ENCODE results near the gene CNOT4. TPM values are rescaled to one million over a fixed set of nuclear protein-coding genes. Genes with fewer than 3 reads are reported as not detected.
A peak's percentile ranks its signal among the peaks of the same experiment; 100 is the strongest.
"Not testable (repeated sequence)": the region's sequence is repeated elsewhere in the genome, so short reads cannot be mapped to it uniquely, and the experiment has no call there.

CNOT4 gene
- polyA plus RNA-seq, 4 donors: 28.8 to 41.4 (median 36.0) TPM

DNA sequence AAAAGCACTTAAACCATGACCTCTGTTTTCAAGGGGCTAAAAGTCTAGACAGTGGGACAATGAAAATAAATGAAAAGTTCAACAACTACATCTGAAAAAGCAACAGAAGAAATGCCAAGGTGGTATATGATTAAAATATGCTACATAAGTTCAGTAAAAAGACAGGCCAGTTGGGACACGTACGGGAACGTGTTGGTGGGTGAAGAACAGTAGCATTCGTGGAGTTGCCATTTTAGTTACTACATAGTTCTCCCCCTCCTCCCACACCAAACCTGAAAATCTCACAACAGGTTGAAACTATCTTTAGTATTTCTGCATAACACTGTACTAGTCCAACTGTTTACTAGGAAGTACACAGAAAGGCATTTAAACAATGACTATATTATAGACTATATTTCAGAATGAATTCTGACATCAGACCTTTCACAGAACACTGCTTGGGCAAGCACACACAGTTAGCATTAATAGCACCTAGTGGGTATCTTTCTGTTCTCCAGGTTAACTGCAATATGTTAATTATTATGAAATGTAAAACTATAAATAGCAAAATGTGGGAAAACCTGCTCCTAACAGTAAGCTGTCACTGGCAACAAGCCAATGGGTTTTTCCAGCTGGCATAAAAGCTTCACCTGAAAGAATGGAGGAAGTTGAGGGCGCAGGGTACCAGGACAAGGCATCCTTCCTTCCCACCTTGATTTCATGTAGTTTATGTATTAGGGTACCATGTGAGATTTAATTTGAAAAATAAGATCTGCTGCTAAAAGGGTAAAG, 141.3 kb downstream of the CNOT4 start:
- DNase-seq (ENCODE audit: low read depth in 4 of 4, low spot score in 3 of 4): no peak

DNA sequence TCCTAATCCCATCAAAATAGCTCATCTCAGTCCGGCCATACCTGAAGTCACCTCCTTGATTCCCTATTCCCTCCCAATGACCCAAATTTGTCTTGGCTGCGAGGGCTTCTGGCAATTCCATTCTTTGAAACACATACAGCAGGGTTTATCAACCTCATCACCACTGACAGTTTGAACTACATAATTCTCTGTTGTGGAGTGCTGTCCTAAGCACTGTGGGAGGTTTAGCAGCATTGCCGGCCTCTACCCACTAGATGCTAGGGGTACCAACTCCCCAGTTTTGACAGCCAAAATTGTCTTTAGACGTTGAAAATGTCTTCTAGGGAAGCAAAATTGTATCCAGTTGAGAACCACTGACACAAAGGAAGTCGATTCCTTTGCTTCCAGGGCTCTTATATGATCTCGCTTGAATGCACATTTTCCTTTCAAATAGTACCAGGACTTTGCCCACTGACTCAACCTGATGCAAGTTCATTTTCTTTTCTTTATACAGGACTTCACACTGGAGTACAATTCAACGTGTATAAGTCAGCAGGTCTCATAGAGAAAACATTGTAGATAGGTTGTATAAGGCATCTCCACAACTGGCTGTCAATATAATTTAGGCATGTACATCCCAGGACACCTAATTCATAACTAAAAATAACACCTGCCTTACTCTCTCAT, 142.9 kb downstream of the CNOT4 start:
- no peak for DNase-seq (ENCODE audit: low read depth in 4 of 4, low spot score in 3 of 4)

DNA sequence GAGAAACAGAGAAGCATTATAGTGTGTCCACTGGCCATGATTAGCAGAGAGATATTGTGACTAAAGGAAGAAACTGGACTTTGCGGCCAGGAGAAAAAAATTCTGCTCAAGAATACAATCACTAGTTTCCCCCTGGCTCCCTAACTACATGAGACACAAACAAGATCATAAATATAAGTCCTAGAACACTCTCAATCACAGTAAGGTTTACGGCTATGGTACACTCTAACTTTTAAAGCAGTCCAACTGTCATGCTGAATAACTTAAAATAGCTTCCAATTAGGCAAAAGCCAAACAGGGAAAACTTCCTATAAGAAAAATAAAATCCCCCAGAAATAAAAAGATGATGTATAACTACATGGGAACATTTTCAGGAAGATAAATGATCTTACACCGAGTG, 144.2 kb downstream of the CNOT4 start:
- DNase-seq (ENCODE audit: low read depth in 4 of 4, low spot score in 3 of 4): peak in 1 of 4 donors; percentile 14

DNA sequence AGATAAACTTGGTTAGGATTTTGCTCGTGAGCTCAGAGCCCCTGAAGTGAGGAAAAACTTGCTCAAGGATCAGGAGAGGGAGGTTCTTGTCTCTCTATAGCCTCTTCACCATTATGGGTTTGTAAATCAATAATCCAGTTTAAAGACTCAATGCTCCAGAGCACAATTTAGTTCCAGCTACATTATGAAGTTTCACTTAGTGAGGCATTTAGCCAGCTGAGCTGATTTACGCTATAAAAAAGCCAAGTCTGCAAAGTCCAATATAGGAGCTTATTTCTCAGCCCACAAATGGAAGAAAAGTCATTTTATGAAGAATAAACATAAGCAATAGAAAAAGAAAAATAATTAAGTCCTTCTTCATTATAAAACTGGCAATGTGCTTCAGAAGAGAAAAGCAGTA, 145.7 kb downstream of the CNOT4 start:
- DNase-seq (ENCODE audit: low read depth in 4 of 4, low spot score in 3 of 4): no peak

DNA sequence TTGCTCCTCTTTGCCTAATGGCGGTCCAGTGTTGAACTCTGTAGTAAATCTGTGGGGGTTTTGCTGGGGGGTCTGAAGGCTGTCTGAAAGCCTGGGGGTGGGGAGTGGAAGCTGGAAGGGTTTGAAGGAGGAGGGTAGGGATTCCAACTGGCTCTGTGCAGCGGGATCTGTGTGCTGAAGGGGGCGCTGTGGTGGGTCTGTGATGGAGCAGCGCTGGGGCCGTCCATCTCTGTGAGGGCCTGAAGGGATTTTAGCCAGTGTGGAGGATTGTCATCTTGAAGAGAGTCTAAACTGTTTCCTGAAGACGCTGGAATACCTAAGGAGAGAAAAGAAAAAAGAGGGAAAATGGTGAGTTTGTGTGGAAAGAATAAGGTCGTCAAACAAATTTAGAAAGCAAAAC, 147.0 kb downstream of the CNOT4 start:
- DNase-seq (ENCODE audit: low read depth in 4 of 4, low spot score in 3 of 4): no peak

DNA sequence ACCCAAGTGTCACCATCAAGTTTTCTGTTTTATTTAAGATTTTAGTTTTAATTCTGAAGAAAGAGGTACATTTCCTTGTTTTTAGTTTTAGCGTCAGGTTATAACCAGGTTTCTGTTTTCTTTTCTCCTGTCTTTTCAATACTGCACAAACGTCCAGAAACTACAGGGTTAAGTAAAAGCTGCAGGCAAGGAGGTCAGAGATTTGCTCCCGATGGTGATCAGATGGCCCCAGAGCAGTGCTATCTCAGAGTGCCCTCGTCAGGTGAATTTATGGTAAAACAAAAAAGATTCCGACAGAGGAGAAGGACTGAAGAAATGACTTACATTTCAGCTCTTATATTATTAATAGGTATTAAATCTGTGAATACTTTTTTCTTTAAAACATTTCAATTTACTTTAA, 148.1 kb downstream of the CNOT4 start:
- DNase-seq (ENCODE audit: low read depth in 4 of 4, low spot score in 3 of 4): no peak

DNA sequence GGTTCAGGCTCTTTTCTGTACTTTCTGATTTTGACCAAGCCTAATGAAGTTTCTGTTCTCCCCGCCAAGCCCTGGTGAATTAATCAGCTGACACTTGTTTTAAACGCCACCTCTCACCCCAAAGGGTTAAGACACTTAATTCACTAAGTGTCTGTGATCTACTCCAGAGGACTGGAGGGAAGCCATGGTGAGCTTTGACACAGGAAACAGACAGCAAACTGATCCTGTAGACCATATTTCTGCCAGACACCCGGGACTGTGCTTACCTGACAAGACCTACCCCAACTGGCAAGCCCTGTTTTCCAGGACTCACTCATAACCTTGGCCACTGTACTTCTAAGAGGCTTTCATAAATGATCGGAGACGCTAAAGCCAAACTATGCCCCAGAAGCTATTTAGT, 150.3 kb downstream of the CNOT4 start:
- no peak for DNase-seq (ENCODE audit: low read depth in 4 of 4, low spot score in 3 of 4)

DNA sequence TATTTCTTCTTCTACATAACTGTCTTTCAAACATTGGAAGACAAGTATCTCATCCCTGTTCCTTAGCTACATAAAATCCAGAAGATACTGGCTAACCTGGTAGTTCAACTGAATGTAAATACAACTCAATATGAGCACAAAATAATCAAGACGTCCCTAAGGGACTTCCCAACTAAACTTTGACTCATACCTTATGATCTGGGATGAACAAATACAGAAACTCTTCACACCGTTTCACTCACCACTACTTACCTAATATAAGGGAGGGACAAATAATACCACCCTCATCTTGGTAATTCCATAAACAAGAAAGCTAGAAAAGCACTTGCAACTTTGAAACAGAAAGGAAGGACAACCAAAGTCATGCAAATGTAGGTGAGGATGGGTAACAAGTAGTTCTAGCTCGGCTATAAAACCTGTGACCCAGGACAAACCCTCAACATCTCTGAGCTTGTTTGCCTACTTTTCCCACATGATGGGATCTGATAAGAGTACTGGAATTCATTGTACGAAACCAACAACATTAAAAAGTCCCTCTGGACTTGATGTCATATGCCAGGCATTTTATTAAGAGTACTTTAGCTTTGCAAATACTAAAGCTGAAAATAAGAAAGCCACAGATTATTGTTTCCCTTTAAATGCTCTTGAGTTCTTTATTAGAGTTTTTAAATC, 154.4 kb downstream of the CNOT4 start:
- no peak for DNase-seq (ENCODE audit: low read depth in 4 of 4, low spot score in 3 of 4)

DNA sequence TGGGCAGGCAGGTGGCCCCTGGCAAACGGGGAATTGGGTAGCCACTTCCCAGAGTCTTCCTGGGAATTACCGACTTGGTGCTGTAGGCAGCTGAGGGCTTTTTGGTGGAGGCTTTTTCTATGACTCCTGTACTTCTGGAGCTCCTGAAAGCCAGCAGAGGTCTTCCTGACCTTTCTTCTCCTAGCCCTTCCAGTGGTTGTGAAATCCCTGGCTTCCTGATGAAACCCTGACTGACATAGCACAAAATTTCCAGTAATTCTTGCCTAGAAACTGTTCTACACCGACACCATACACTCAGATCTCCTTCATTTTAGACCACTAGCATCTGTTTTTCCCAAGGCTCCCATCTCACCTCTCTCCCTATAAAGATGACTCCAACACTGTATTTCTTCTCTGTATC, 156.1 kb downstream of the CNOT4 start:
- DNase-seq (ENCODE audit: low read depth in 4 of 4, low spot score in 3 of 4): no peak

DNA sequence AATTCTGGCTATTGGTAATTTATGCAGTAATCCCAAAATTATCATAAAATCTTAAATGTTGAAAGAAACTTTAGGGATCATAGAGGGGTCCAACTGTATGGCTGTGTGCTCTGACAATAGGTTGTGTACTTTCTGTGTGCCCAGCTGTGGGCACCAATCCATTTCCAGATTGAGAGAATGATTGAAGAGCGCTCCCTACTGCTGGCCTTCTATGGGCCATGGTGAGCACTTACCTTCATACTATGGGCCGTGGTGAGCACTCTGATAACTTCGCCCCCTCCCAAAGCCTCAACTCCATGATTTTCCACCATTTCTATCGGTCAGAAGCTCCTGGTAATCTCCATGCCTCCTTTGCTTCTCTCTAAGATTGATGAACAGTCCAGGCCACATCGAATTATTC, 157.6 kb downstream of the CNOT4 start:
- DNase-seq (ENCODE audit: low read depth in 4 of 4, low spot score in 3 of 4): no peak

DNA sequence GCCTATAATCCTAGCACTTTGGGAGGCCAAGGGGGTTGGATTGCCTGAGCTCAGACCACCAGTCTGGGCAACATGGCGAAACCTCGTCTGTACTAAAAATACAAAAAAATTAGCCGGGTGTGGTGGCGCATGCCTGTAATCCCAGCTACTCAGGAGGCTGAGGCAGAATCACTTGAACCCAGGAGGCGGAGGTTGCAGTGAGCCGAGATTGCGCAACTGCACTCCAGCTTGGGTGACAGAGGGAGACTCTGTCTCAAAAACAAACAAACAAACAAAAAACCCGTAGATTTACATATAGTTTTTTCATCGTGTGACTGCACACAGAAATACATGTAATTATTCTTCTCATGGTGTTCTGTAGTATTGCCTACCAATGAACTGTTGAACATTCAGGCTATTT, 158.8 kb downstream of the CNOT4 start:
- not testable (repeated sequence) for DNase-seq (ENCODE audit: low read depth in 4 of 4, low spot score in 3 of 4)

DNA sequence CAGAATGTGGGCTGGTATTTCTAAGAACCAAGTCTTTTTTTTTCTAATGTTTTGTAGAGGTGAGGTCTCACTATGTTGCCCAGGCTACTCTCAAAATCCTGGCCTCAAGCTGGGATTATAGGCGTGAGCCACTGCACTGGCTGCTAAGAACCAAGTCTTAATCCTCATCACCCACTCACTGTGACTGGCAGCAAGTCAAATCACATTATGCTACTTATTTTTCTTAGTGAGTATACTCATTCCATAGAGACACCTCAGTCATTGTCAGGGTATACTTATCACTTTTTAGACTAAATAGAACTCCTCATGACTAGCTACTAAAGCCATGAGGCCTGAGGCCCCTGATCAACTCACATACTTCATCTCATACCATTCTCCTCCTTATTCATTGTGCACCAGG, 160.2 kb downstream of the CNOT4 start:
- no peak for DNase-seq (ENCODE audit: low read depth in 4 of 4, low spot score in 3 of 4)

DNA sequence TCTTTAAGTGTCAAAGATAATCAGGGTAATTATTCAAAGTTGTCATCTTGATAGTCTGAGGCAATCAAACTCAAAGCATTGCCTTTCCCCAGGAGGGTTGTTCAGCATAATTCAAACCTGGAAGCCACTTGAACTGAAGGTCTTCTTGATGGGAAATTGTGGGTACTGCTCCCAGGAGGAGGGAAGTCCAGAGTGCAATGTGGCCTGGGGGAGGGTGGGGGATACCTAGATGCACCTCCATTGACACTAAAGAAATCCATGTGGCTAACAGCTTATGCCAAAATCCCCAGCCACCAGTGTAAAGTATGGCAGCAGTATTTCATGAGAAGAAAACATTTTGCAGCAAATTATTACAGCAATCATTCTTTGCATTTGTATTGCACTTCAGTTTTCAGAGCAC, 161.4 kb downstream of the CNOT4 start:
- no peak for DNase-seq (ENCODE audit: low read depth in 4 of 4, low spot score in 3 of 4)

DNA sequence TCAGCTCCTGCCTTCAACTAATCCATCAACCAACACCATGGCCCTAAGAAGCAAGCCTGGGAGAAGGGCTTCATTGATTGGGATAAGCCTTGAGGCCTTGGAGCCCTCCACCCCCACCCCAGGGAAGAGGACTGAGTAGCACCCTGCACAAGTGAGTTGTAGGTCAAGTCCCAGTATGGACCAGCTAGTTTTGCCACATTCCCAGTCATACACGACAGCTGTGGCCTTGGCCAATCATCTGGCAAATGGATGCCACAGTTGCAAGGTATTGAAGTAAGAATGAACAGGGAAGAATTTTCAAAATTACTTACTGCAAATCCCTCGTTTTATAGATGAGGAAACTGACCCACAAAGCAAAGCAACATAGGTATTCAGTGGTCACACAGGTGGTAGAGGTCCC, 166.5 kb downstream of the CNOT4 start:
- no peak for DNase-seq (ENCODE audit: low read depth in 4 of 4, low spot score in 3 of 4)

DNA sequence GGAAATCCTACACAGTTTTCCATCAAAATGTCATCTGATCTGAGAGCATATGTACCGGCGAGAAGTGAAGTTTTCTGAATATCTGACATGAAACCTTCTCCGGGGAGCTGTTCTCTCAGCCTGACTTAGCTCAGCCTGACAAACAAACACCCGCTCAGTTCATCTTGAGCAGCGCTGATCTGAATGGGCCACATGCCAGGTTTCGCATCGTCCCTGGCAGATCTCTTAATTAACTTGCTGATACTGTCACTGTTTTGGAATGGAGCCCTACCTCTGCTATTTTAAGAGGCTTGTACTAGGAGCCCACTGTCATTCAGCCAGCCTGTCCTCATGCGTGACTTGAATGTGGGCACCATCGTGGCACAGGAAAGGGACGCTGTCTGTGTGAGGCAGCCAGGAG, 167.0 kb downstream of the CNOT4 start:
- DNase-seq (ENCODE audit: low read depth in 4 of 4, low spot score in 3 of 4): no peak

DNA sequence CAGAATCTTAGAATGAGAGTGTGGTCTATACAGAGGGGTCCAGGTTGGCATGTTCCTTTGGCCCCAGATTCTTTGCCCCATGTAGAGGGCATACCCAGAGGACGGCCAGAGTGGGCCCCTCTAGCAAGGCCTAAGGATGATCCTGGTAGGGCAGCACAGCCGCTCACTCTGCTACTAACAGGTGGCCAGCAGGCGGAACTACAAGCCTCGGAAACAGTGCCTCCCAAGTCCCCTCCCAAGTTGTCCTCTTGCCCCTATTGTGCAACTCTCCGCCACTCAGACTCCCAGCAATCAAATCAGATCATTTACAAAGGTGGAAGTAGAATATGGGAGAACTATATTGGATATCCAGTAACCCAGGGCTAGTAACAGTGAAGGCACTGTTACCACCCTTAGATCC, 168.9 kb downstream of the CNOT4 start:
- no peak for DNase-seq (ENCODE audit: low read depth in 4 of 4, low spot score in 3 of 4)

DNA sequence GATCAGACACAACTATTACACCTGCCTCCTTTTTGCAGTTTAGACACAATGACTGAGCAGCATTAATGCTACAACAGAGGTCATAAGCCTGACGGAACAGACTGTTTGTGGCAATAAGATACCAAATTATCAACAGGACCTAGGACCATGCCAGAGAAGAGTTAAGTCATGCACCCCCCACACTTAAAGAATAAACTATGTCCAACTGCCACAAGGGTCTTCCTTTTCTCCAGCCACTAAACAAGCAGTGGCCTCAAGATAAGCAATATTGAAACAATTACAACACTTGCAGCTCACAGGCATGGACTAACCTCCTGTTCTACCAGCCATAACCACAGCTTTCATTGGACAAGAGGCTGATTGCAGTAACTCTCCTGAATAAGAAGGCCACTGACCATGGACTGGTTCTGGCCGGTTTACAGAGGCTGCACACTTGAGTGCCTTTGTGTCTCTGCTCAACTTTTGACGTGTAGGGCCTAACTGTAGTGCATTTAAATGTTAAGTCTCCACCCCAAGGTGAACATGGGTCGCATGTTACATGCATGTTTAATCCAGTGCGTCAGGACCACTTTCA, 171.8 kb downstream of the CNOT4 start:
- DNase-seq (ENCODE audit: low read depth in 4 of 4, low spot score in 3 of 4): no peak

DNA sequence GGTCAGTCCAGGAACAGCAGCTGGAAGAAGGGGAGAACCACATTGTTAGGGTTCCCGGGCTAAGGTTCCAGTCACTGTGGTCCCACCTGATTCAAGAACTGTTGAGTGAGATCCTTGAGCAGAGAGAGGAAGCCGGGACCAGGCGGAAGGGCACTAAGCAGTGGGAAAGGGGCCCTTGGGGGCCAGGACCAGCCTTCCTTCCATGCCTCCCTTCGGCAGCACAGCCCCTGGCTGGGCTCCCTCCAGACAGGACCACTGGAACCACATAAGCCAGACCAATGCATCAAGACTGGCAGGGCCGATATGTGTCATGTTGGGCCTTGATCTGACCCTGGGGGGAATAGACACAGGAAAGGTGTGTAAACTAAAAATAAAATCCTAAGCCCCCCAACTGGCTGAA, 172.4 kb downstream of the CNOT4 start:
- no peak for DNase-seq (ENCODE audit: low read depth in 4 of 4, low spot score in 3 of 4)

DNA sequence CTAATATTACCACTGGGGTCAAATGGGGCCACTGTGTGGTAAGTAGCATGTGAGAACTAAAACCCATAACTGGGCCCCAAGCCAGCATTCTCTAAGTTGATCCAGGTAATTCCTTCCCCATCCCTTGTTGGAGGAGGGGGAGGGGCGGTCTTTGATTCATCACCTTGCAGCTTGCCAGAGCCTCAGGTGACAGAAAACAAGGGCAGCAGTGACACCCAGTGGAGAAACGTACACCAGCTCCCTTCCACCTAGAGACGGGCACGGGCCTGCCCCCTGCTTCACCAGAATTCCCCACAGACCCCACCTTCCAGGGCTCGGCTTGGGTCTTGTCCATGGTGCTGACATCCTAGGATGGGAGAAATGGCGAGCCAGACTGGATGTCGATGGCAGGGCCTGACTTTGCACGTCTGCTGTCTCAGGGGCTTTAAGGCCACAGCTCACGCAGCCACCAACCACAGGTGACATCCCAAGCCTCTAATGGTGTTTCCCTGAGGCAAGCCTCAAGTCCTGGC, 174.2 kb downstream of the CNOT4 start:
- peak; percentile 54 to 83 (median 80) for DNase-seq (ENCODE audit: low read depth in 4 of 4, low spot score in 3 of 4)

DNA sequence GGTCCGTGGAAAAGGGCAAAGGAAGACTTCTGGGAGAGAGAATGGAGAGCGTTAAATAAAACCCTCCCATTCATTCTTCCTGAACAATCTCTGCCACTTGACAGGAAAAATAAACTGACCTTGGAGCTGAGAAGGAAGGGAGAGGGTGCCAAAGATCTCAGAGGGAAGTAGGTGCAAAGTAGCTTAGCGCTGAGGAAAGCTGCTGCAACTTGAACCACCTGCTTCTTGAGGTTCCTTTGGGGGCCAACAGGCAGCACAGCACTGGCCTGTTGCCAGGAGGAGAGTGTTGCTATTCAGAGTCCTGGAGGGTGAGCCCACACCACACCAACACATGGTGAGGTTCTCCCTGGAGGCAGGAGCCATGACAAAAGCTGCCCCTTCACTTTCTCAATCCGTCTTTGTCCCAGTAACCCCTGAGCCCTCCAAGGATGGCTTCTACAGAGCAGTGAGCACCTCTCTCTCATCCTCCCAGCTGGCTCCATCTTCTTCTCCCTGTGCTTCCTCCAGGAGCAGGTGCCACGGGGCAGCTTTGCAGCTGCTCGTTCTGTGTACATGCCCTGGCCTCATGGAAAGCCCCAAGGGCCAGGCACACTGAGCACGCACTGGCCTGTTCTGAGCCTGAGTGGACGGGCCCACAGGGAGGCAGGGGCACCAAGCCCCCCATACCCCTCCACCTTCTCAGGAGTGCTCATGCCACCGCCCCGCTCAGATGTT, 174.9 kb downstream of the CNOT4 start:
- DNase-seq (ENCODE audit: low read depth in 4 of 4, low spot score in 3 of 4): no peak

DNA sequence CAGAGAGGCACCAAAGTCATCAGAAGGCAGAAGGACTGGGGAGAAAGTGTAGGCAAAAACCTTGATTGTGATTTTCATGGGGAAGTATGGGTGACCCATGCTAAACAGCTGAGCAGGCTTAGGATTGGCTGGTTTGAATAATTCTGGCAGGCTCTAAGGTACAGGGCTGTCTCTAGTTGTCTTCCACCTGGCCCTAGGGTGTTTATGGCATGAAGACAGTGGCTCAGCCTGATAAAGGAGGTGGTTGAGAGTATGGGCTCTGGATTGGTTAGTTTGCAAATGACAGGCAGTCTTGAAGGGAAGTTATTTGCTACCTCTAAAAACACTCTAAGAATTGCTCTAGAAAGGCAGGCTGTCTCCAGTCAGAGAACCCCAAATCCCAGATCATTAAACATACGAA, 176.0 kb downstream of the CNOT4 start:
- no peak for DNase-seq (ENCODE audit: low read depth in 4 of 4, low spot score in 3 of 4)

Measured in right renal pelvis (tissue), 4 donors.